Measurements from ENCODE around the gene ARHGAP35.
"Not testable (repeated sequence)": the region's sequence is repeated elsewhere in the genome, so short reads cannot be mapped to it uniquely, and the experiment has no call there.

ARHGAP35 gene

GRCh38 chr19:46842791-46843190 is 18.0 kb upstream of the ARHGAP35 start:
- DNase-seq (ENCODE audit: low read depth in 2 of 2): no peak

- DNase-seq (ENCODE audit: low read depth in 2 of 2): no peak
Observed at GRCh38 chr19:46844067-46844489, 16.7 kb upstream of the ARHGAP35 start.

- no peak for DNase-seq (ENCODE audit: low read depth in 2 of 2)
Observed at GRCh38 chr19:46845959-46846459, 14.8 kb upstream of the ARHGAP35 start.

- DNase-seq (ENCODE audit: low read depth in 2 of 2): no peak
Observed at GRCh38 chr19:46847528-46847927, 13.3 kb upstream of the ARHGAP35 start.

GRCh38 chr19:46848389-46848788 is 12.4 kb upstream of the ARHGAP35 start:
- DNase-seq (ENCODE audit: low read depth in 2 of 2): no peak

- no peak for DNase-seq (ENCODE audit: low read depth in 2 of 2)
Observed at GRCh38 chr19:46849610-46850009, 11.2 kb upstream of the ARHGAP35 start.

GRCh38 chr19:46850228-46851203 is 10.3 kb upstream of the ARHGAP35 start, which contains the start of gene AP2S1:
Gene AP2S1 (minus strand): TSS chr19:46850846. CDS start chr19:46850766, 80 bp downstream.
- peak; percentile 88 to 90 for DNase-seq (ENCODE audit: low read depth in 2 of 2)

- no peak for DNase-seq (ENCODE audit: low read depth in 2 of 2)
Observed at GRCh38 chr19:46852830-46853229, 8.0 kb upstream of the ARHGAP35 start.

- not testable (repeated sequence) for DNase-seq (ENCODE audit: low read depth in 2 of 2)
Observed at GRCh38 chr19:46854698-46855097, 6.1 kb upstream of the ARHGAP35 start.

- peak; percentile 87 to 90 for DNase-seq (ENCODE audit: low read depth in 2 of 2)
Observed at GRCh38 chr19:46856062-46857022, 4.5 kb upstream of the ARHGAP35 start.

- DNase-seq (ENCODE audit: low read depth in 2 of 2): no peak
Observed at GRCh38 chr19:46859637-46860124, 1.1 kb upstream of the ARHGAP35 start.

GRCh38 chr19:46860125-46860845 is 512 bp upstream of the ARHGAP35 start:
- DNase-seq (ENCODE audit: low read depth in 2 of 2): peak; percentile 96 to 97

- DNase-seq (ENCODE audit: low read depth in 2 of 2): no peak
Observed at GRCh38 chr19:46861691-46862502, 1.1 kb downstream of the ARHGAP35 start.

- DNase-seq (ENCODE audit: low read depth in 2 of 2): no peak
Observed at GRCh38 chr19:46862503-46862834, 1.7 kb downstream of the ARHGAP35 start.

GRCh38 chr19:46862974-46863632 is 2.3 kb downstream of the ARHGAP35 start:
- DNase-seq (ENCODE audit: low read depth in 2 of 2): no peak

- no peak for DNase-seq (ENCODE audit: low read depth in 2 of 2)
Observed at GRCh38 chr19:46863818-46864629, 3.2 kb downstream of the ARHGAP35 start.

- DNase-seq (ENCODE audit: low read depth in 2 of 2): no peak
Observed at GRCh38 chr19:46866407-46867136, 5.8 kb downstream of the ARHGAP35 start.

- no peak for DNase-seq (ENCODE audit: low read depth in 2 of 2)
Observed at GRCh38 chr19:46867170-46867569, 6.4 kb downstream of the ARHGAP35 start.

Data from stimulated activated CD4-positive, alpha-beta T cell treated with anti-CD3 and anti-CD28 coated beads, Interleukin-15, amount 100 ng/mL, for 48 hours (primary cell).